H54 (cell line): ENCODE data around the gene OSGEP.

Experiments used
- DNase-seq: peaks from one replicate; pipeline ENCODE4 v3.0.0; 2011; ENCODE audit warnings: low spot score, mixed read lengths; ENCODE audit not compliant: insufficient read length
- FAIRE-seq: peaks from 3 replicates; lab custom pipeline; 2011; peaks lifted over from hg19 to GRCh38; lab: Jason Lieb, UNC
- POLR2A ChIP-seq: IDR thresholded peaks from 2 replicates; pipeline ENCODE4 v1.6.1; 2011; ENCODE audit warnings: low read depth, mild to moderate bottlenecking, low read length

The OSGEP gene

DNA sequence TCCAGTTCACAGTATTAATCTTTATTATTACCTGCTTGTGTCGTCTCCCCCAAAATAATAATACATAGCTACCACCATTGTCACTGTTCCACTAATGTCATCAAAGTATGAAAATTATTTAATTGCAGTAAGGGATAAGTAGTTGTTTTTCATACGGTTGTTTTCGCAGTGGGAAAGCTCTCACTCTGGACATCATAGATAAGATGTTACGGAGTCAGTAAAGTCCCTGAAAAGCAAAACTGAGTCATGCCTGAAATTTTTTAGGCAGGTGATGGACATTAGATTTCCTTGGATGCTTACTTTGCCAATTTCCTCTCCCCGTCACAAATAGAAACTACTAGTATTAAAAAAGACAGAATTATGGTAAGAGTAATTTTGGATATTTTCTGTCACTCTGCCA, 27.8 kb upstream of the OSGEP start:
- no peak for TF ChIP-seq POLR2A

DNA sequence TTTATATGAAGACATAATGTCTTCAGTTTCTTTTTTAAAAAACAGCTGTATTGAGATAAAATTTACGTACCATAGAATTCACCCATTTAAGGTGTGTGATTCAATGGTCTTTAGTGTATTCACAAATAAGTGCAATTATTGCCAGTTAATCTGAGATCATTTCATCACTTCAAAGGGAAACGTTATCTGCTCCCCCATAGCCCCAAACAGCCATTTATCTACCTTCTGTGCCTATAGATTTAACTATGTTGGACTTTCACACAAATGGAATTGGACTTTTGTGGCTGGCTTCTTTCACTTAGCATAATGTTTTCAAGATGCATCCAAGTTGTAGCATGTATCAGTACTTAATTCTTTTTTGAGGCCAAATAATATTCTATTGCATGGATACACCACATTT, 24.3 kb upstream of the OSGEP start:
- TF ChIP-seq POLR2A = no peak
- DNase-seq (no peak), FAIRE-seq (no peak)

More for the DNA sequence above, 27.8 kb upstream of the OSGEP start:
- DNase-seq (no peak), FAIRE-seq (no peak)

DNA sequence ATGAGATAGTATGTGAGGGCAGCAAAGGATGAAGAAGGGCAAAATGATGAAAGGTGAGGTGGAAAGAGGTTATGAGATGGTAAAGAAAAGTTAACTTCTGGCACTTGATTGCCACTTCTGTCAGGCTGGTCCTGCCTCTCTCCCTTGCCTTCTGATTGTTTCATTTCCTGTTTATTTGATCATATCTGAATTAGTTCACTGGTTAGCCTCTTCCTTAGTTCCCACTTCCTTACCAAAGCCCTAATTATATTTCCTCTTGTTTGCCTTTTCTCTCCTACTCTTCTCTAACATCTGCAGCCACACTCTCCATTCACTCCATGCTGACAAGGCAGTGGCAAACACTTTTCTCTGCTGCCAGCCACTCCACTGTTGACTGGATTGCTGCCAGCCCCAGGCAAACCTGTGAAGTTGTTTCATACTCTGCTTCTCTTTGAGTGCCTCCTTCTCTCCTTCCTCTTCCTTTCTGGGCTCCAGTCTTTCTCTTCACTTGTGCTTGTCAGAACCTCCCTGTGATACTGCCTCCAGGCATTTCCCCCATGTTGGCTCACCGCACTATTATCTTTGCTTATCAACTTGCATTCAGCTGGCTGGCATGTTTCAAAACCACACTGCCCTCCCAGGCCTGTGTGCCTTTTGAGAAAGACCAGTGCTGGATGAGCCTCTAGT, 22.7 kb upstream of the OSGEP start:
- FAIRE-seq (no peak), DNase-seq (no peak)
- no peak for TF ChIP-seq POLR2A

DNA sequence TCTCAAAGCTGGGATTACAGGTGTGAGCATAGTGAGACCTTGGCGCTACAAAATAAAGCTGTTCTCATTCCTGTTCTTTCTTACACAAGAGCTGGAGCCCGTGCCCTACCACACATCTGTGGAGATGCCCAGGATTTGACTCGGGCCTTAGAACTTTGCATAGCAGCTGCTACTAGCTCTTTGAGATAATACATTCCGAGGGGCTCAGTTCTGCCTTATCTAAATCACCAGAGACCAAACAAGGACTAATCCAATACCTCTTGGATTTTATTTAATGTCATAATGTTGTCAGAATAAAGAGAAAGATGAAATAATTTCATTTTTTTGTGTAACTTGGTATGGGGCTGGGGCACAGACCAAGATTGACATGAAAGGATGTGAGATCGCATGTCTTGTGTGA, 22.2 kb upstream of the OSGEP start:
- DNase-seq (no peak), FAIRE-seq (no peak)

DNA sequence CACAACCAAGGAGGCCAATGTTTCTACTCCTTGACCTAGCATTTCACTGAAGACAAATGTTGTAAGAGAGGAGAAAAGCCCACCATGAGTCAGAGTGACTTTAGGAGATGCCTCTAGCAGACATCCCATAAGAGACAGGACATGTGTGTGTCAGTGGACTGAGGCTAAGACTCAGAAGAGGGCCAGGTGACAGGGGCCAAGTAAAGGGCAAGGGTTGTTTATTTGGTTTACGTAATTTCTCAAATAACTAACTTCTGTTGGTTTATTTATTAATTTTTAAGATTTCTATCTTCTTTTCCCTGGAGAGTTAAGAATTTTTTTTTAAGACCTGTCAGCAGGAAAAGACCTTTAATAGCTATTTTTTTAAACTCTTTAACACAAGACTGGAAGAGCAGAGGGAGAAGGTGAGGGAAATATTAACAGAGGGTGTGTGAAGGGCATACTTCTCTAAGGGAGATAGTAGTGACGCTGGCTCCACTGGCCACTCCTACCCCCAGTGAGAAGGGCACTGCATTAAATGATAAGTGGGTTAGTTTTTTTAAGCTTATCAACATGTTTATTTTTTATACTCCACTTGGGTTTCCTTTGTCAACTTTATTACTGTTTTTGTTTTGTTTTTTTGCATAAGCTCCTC, 18.0 kb upstream of the OSGEP start:
- TF ChIP-seq POLR2A = no peak
- FAIRE-seq (no peak), DNase-seq (no peak)

More for the DNA sequence above, 22.2 kb upstream of the OSGEP start:
- no peak for TF ChIP-seq POLR2A

DNA sequence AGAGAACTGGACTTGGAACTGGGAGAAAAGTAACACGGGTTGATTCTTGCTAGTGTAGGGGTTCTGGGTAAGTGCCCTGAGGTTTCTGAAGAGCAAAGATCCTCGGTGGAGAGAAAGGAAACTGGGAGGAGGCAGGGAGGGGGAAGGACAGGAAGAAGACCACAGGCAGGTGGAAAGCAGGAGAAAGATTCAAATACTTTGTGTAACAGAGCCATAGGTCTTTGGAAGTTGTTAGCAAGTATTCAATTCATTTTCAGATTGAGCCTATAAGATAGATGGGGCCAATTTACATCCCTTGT, 15.9 kb upstream of the OSGEP start:
- FAIRE-seq (no peak), DNase-seq (no peak)
- TF ChIP-seq POLR2A = no peak

DNA sequence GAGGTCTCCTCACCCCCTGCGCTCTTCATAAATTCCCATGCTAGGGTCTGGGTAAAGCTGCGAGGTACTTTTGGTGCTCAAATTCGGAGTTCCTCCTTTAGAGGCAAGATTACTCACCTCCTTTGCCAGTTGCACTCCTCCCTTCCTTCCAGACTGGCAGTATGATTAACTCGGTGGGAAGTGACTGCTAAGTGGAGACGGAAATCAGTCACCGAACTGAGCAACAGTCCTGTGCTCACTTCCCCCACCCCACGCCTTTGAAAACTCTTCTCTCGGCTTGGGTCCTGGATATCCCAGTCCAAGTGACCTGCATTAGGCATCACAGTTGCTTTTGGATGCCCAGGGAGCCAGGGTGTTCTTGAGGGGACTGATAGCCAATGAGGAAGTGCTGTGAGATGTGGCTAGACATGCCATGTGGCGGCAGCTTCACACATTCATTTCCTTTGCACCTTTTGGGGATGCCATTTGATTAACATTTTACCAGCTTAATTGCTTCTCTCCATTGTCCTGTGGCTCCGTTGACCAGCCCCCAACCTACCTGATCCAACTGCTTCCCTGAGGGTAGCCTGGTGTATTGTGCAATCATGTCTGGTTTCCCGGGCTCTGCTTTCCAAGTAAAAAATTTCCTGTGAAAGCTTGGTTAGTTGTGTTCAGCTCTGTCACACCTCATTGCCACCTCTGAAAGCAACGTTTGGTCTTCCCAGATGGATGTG, 15.4 kb upstream of the OSGEP start:
- TF ChIP-seq POLR2A = no peak
- DNase-seq (no peak), FAIRE-seq (no peak)

- FAIRE-seq = no peak
- TF ChIP-seq POLR2A = peak; percentile 80
Observed at GRCh38 chr14:20469242-20469889, 14.8 kb upstream of the OSGEP start, which contains the start of gene PNP. Gene PNP (plus strand): TSS chr14:20469406. CDS start chr14:20469525, 119 bp downstream.

DNA sequence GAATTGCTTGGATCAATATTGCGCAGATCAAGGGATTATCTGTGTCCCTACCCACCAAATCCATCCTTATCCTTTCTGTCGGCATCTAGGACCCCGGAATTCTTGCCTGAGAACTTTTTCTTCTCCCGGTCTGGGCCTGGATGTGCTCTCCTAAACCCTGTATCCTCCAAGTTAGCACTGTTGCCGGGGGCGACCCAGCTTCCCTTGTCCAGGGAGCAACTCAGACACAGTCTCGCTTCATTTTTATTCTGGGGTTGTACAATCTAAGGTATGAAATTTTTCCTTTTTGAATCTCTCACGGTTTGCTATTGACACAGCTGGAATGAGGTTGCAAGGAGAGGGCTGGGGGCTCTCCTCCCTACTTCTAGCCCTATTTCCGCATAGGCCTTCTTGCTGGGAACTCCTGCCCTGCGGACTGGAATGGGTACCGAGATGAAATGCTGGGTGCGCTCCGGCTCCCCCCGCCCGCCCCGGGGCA, 14.2 kb upstream of the OSGEP start:
- TF ChIP-seq POLR2A = no peak
- FAIRE-seq = no peak
- no peak for DNase-seq

More at GRCh38 chr14:20469242-20469889, 14.8 kb upstream of the OSGEP start, which contains the start of gene PNP:
- DNase-seq = peak; percentile 42

GRCh38 chr14:20461225-20462141, 6.9 kb upstream of the OSGEP start, which contains the start of gene PIP4P1:
Gene PIP4P1 (minus strand): TSS chr14:20461434. CDS start chr14:20461325, 109 bp downstream.
- peak; percentile 75 for FAIRE-seq
- DNase-seq = peak; percentile 44
- TF ChIP-seq POLR2A = peak; percentile 27; the same call in 1 of the 2 replicates

DNA sequence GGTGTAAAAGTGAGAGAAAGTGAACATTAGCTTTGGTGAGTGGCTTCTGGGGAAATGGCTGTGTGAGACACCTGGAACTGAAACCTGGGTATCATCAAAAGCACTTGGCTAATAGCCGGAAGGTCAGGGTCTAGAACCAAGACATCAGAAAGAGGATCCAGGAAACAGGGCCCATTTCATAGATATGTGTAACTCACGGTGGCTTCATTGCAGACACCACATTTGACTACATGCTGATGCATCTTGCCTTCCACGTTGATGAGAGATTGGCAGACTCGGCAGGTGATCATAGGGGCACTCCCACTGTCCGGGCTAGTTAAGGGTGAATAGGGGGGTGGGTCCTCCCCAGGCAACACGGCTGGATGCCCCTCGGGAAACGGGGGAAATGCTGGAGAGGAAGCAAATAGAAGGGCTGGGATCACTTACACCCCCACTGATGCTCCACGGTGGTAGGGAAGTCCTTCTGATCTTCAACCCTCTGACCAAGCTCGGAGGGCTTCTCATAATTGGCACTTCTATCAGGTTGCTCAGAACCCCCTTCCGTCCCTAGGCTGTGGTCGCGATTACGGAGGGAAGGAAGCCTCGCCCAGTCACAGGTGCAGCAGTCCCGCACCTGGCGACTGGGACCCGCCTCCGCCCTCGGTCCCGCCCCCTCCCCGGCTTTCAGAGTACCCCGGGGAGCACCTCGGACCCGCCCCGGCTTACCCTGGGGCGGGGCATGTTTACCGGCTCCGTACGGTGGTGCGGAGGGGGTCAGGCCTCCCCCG, 6.0 kb upstream of the OSGEP start:
- FAIRE-seq (no peak), DNase-seq (no peak)
- TF ChIP-seq POLR2A = no peak

- DNase-seq (no peak), FAIRE-seq (no peak)
- TF ChIP-seq POLR2A = no peak
Observed at GRCh38 chr14:20458031-20458789, 3.6 kb upstream of the OSGEP start.
